NCI-H1694 treated with DMSO at 0.1 percent for 48 hours (cell line): ENCODE data around the gene TMEM69.
"Not testable (repeated sequence)": the region's sequence is repeated elsewhere in the genome, so short reads cannot be mapped to it uniquely, and the experiment has no call there.

Source experiments
- DNase-seq: peaks from one replicate; lab custom pipeline; 2025; lab: John Stamatoyannopoulos, UW

The TMEM69 gene

DNA sequence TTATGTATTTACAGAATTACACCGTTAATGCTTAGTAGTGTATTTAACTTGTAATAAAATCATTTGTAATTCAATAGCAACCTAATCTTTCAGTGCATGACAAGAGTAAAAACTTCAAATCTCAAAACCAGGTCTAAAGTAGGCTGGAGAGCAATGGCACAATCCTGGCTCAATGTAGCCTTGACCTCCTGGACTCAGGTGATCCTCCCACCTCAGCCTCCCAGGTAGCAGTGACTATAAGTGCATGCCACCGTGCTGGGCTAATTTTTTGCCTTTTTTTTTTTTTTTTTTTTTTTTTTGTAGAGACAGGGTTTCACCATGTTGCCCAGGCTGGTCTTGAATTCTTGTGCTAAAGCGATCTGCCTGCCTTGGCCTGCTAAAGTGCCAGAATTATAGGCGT lies 51.2 kb downstream of the TMEM69 start:
- no peak for DNase-seq

GRCh38 chr1:45739641-45740156 lies 51.7 kb downstream of the TMEM69 start:
- not testable (repeated sequence) for DNase-seq
